DMS53 treated with DMSO at 0.1 percent for 48 hours (cell line): ENCODE data around the gene CACNA1G.

ENCODE experiments used
- DNase-seq: peaks from one replicate; lab custom pipeline; 2025; ENCODE audit not compliant: unreplicated experiment; lab: John Stamatoyannopoulos, UW

Gene CACNA1G

DNA sequence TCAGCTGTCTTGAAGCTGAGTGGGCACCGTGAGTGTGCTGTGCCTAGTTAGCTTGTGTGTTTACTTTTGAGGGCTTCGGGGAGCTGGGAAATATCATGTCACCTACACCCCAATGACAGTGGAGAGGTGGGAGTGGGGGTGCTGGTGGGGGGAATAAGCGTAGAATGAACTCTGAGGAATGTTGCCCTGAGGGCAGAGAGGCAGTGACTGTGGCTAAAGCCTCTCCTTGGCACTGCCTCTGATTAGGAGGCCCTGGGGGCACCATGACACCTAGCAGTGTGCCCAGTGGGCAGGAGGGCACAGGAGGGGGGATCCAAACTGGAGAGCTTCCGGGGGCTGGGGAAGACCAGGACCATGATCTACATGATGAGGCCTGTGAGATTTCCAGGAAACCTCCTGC is 24.8 kb downstream of the CACNA1G start:
- no peak for DNase-seq

DNA sequence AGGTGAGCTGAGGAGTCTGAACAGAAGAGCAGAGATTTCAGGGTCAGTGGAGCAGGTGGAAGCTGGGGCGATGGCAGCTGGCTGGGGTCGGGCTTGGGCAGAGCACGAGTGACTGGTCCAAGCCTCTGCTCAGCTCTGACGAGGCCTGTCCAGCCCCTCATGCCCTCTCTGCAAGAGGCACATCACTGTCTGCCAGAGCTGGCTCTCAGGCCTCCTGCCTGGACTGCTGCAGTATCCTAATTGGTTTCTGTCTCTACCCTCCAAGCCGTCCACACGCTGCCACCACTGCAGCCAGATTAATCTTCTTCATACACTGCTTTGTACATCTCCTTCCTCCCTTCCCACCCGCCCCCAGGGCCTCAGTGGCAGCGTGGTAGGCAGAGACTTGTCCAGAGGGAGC is 25.4 kb downstream of the CACNA1G start:
- no peak for DNase-seq

DNA sequence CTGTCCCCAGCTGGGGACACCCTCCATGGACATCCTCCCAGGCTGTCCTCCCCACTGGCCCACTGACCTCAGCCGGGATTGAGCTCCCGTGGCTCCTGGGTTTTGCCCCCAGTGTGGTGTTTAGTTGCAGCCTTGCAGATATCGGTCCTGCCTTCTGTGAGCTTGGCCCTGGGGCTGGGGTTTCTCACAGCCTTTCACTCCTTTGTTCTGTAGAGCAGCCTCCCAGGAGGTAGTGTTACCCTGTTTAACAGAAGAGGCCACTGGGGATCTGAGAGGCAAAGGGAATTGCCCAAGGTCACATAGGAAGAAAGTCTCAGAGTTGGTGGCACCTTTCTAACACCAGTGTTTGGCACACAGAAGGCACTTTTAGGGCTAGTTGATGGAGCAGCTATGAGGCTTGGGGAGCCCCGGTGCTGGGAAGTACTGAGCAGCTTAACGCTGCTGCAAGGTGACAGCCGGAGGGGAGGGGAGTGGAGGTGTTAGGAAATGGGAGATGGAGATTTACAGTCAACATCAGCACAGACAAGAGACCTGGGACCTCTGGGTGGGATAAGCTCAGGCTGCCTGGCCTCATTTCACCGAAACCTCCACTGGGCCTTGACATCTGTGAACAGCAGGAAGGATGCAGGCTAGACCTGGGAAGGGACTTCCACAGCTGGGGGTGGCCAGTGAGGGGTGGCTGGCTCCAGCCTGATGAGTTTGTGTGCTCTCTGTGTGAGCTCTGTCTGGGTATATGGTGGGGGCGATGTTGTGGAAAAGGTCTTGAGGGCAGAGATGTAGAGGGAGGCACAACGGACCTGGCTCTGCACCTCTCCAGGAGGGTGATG is 26.1 kb downstream of the CACNA1G start:
- DNase-seq = no peak

DNA sequence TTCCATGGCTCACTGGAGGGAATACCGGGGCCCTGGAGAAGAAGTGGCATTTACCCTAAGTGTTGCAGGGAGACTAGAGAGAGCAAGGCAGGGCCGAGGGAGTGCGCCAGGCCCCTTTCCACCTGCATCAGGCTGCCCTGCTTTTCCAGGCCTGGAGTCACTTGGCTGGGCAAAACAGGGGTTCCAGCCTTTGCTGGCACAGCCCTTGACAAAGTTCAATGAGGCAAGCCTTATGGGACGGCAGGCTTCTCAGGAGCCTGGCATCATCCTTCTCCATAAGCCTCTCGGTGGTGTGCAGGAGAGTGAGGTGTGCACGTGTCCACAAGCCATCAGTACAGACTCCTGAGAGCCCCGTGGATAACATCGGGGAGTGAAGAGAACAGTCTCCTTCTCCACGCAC is 27.1 kb downstream of the CACNA1G start:
- DNase-seq = no peak

DNA sequence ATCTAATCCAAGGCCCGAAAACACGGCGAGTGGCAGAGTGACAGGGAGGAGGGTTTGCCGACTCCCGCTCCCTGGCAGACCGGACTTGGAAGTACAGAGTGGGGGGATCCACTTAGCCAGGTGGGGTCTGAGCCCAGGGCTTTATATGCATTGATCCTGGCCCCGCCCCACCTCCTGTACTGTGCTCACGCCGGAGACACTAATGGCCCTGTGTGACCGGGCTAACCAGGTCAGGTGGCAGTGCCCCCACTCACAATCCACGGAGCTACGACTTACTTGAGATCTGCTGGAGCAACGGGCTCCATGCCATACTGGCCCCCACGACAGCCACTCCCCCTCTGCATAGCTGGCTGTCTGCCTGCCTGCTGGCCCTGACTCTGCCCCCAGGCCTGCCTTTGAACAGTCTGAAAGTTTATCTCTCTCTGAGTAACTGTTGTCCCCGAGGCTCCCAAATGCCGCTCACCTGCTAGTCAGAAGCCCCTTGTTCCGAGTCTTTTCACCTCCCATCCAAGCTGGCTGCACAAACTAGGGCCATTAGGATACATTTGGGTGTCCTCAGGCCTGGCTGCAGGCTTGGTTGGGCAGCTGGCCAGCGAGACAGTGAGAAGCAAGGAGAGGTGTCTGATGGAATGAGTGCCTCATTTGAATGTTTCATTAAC is 28.0 kb downstream of the CACNA1G start:
- no peak for DNase-seq

DNA sequence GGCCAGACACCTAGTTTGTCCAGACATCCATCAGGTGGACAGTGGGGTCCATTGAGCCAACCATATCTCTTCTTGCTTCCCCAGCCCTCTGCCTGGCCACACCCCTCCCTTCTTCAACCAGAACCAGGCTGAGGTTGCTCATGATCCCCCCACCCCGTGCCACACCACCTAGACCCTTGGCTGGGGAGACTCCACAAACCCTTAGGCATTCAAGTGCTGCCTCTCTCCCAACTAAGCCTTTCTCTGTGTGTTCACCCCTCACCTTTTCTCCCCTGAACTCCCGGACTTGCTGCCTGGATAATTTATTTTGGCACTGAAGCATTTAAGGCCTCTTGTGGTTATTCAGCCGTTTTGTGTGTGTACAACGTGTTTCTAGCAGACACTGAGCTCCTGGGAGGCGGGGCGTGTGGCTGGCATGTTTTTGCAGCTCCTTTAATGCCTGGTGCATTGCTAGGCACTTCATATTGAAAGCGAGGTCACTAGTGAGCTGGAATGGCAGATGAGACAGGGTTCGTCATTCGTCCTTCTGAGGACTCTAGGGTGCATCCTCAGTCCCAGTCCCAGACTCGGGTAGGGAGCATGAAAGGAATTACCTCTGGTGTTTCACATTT is 28.7 kb downstream of the CACNA1G start:
- no peak for DNase-seq

DNA sequence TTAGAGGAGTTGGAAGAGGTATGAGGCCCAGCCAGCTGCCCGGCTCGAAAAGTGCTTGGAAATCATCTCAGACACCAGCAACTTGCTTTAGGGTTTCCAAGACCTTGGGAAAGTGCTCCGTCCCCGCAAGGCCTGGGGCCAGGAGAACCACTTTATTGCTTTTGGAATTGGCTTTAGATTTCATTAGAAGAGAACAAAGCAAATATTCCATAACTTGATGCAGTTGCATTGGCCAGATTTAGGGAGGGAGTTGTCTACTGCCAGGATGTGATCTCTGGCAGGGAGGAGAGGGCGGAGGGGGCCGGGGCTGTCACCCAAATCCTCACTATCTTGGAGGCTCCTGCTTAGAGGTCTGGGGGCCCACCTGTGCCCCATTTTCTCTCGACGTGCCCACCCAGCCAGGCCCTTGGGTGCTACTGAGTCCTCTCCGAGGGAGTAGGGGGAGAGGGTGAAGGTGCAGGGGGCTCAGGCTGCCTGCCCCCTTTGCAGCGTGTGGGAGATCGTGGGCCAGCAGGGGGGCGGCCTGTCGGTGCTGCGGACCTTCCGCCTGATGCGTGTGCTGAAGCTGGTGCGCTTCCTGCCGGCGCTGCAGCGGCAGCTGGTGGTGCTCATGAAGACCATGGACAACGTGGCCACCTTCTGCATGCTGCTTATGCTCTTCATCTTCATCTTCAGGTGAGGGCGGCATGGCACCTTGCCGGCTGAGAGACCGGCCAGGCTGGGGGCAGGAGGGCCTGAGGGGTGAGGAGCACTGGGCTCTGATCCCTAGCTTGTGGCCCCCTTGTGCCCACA is 30.6 kb downstream of the CACNA1G start:
- DNase-seq = no peak

DNA sequence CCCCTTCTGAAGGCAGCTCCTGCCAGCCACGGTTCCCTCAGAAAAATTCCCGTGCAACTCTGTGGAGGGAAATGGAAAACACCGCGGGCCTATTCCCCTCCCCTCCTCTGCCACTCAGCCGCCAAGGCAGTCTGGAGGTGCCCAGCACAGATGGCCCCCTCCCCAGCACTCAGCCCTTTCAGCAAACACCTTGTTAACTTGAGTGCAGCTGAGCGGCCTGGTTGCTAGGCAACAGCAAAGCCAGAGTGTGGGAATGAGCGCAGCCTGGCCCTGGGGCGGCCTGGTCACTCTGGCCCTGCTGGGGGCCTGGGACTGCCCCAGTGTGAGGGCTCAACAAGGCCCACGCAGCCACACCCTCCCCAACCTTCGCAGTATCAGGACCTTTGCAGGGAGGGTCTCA is 32.8 kb downstream of the CACNA1G start:
- peak; percentile 46 for DNase-seq

DNA sequence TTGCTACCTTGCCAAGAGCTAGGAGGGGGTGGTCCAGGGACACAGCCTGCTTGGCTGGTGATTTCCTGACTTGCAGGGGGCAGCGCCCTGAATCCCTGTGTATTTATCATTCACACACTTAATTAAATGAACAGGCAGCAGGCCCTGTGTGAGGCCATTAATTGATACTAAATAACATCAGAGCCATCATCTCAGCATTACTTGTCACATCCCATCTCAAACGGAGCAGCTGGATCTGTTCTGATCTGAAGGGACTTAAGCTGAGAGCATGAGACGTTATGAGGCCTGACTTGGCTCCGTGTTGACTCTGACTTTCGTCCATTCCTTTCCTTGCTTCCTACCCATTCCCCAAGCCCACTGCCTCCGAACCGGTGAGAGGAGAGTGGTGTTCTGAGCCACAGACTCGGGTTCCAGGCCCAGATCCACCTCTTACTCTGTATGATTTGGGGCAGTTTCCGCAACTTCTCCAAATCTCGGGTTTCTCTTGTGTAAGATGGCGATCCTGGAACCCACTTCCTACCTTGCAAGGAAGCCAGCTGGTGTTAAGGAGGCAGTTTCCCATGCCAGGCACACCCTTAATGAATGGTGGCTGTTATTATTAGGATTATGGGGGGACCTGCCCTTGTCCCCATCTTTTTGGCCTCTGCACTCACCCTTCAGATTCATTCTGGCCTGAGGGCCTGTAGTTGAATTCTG is 33.8 kb downstream of the CACNA1G start:
- DNase-seq = no peak

DNA sequence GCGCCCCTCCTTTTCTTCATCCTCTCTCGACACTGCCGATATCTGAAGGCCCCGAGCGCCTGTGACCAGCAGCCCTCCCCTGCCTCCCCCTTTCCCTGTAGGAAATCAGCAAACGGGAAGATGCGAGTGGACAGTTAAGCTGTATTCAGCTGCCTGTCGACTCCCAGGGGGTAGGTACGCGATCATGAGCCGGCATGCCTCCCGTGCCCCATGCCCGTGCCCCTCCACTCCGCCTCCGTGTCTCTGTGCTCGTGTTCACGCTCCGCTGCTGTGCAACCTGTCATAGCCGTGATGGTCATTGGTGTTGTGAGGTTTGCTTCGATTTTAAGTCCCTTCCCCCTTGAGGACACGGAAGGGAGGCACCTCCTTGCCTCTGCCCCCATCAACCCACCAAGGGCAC is 34.4 kb downstream of the CACNA1G start:
- no peak for DNase-seq

DNA sequence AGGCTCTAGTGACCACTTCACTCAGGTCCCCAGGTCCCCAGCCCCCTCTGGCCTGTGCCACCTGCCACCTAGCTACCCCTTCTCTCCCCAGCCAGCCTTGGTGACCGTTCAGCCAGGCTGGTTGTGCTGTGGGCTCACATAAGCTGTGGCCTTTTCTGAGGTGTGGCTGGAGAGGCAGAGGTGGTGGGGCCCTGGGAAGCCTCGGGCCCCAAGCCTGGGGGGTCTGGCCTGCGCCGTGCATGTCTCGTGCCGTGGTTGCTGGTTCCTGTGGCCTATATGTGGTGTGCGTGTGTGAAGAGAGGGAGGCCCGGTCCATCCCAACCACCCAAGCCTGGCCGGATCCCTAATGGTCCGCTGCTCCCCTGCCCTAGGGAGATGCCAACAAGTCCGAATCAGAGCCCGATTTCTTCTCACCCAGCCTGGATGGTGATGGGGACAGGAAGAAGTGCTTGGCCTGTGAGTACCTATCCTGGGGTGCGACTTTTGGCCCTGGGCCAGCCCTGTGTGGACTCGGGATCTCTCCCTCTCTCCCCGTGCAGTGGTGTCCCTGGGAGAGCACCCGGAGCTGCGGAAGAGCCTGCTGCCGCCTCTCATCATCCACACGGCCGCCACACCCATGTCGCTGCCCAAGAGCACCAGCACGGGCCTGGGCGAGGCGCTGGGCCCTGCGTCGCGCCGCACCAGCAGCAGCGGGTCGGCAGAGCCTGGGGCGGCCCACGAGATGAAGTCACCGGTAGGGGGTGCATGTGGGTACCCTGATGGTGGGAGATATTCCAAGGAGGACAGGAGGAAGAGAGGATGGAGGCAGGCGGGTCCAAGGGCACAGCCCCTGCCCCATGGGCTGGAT is 35.9 kb downstream of the CACNA1G start:
- no peak for DNase-seq

DNA sequence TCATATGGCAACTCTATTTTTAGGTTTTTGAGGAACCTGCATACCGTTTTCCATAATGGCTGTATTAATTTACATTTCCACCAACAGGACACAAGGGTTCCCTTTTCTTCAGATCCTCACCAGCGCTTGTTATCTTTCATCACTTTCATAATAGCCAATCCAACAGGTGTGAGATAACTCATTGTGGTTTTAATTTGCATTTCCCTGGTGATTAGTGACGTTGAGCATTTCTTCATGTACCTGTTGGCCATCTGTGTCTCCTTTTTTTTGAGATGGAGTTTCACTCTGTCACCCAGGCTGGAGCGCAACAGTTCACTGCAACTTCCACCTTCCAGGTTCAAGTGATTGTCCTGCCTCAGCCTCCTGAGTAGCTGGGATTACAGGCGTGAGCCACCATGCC is 38.0 kb downstream of the CACNA1G start:
- no peak for DNase-seq

DNA sequence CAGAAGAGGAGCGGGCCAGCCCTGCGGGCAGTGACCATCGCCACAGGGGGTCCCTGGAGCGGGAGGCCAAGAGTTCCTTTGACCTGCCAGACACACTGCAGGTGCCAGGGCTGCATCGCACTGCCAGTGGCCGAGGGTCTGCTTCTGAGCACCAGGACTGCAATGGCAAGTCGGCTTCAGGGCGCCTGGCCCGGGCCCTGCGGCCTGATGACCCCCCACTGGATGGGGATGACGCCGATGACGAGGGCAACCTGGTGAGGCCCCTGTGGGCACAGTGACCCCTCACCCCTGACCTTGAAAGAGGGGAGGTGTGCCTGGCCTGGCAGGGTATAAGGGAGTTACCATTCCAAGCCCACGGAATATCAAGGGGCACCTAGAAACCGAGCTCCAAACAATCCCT is 39.1 kb downstream of the CACNA1G start:
- no peak for DNase-seq

DNA sequence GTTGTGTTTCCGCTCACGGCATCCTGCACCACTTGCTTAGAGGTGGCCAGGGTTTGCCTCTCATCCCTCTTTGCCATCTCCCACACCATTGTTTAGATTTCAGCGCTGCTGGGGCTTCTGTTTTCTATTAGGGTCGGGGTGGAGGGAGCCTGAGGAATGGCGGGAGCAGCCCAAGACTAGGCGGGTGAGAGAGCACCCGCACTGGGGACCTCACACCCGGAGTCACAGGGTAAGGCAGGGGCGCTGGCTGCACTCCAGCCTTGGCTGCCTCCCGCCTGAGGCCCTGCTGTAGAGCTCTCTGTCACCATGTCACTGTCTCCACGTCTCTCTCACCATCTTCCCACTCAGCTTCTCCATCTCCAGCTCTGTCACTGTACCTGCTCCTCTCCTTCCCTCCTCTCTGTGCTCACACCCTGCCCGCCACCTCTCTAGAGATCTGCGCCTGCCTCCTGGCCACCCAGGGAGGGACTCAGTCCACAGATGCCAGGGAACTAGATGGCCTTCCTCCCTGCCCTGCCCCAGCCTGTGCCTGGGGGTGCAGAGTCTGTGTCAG is 41.4 kb downstream of the CACNA1G start:
- DNase-seq = no peak

DNA sequence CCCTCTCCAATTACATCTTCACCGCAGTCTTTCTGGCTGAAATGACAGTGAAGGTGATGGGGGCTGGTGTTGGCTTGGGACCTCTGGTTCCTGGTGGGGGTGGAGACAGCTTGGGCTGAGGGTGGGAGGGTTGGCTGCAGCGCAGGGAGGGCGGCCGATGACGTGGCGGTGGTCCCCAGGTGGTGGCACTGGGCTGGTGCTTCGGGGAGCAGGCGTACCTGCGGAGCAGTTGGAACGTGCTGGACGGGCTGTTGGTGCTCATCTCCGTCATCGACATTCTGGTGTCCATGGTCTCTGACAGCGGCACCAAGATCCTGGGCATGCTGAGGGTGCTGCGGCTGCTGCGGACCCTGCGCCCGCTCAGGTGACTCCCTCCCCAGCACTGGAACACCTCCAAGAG is 42.3 kb downstream of the CACNA1G start:
- no peak for DNase-seq

DNA sequence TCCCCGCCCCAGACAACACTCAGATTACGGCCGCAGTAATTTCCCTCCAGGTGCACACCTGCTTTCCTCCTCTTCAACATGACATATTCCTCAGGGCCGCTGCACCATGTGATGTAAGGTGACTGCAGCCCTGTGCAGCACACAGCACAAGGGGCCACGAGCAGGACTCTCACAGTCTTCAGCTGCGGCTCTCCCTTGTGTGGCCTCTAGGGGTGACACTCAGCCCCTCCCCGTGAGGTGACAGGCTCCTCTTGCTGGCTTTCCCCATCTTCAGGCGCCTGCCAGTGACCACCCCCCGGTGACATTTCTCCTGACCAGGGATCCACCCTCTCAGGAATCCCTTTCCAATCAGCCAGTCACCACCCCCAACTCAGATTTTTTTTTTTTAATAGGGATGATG is 42.8 kb downstream of the CACNA1G start:
- DNase-seq = peak; percentile 82

DNA sequence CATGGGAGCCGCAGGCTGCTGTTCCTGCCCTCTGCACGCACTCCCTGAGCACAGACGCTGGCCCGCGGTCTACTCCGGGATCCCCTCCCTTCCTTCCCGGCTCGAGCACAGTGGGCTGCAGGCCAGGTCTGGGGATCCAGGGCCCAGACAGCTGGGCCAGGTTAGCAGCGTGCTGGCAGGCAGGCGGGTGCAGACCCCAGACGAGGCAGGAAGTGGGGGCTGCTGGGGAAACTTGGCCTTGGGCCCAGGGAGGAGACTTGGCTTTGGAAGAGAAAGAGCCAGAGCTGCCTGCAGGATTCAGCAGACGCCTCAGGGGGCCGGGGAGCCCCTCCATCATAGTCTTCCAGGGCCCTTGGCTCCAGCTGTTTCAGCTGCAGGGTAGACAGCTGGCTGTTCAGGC is 44.0 kb downstream of the CACNA1G start:
- DNase-seq = no peak

DNA sequence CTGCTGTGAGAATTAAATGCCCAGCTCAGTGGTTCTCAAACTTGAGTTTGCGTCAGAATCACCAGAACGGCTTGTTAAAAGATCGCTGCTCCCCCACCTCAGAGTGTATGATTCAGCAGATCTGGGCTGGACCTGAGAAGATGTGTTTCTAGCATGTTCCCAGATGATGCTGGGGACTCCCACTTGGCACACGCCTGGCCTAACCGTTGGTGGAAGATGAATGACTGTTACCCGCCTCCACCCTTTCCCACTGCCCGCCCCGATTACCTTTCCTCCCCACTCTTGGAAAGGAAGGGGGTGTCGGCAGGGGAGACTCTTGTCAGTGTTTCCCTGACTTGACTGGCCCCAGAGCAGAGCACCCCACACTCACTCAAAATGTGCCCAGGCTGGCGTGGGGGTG is 44.9 kb downstream of the CACNA1G start:
- DNase-seq = no peak

DNA sequence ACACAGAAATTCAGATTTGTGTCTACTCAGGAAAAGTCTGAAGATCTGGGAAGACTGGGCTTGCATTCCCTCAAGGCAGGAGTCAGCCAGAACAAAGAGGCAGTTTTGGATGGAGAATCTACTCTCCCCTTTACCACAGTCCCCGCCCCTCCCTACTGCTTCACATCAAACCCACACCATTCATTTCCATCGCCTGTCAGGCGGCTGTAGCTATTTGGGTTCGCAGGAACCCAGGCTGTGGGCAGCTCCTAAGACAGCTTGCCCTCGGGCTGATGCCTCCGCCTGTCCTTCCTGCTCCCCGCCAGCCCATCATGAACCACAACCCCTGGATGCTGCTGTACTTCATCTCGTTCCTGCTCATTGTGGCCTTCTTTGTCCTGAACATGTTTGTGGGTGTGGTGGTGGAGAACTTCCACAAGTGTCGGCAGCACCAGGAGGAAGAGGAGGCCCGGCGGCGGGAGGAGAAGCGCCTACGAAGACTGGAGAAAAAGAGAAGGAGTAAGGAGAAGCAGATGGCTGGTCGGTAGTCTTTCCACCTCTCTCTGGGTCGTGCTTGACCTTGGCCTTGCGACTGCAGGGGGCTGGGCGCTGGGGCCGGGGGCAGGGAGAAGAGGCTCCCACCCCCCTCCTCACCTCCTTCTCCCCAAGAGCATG is 47.1 kb downstream of the CACNA1G start:
- DNase-seq = no peak
